D721Med (cell line): ENCODE measurements around the gene UNC80.

Experiments
- DNase-seq: peaks from one replicate; pipeline ENCODE4 v3.0.0; 2011; ENCODE audit warnings: low spot score; ENCODE audit not compliant: insufficient read length
- FAIRE-seq: peaks from 2 replicates; lab custom pipeline; 2011; peaks lifted over from hg19 to GRCh38; lab: Jason Lieb, UNC
- CTCF ChIP-seq: IDR thresholded peaks from 2 replicates; pipeline ENCODE4 v1.5.1; 2012; ENCODE audit warnings: mild to moderate bottlenecking, control low read depth; ENCODE audit not compliant: insufficient read depth; ENCODE audit errors: missing control alignments

Gene UNC80

GRCh38 chr2:209870067-209870466, 98.4 kb downstream of the UNC80 start:
- TF ChIP-seq CTCF: no peak
- peak; percentile 21 for FAIRE-seq
- no peak for DNase-seq

GRCh38 chr2:209872675-209873074, 101.0 kb downstream of the UNC80 start:
- DNase-seq (no peak), FAIRE-seq (no peak)

GRCh38 chr2:209875270-209875669, 103.6 kb downstream of the UNC80 start:
- FAIRE-seq (no peak), DNase-seq (no peak)
- no peak for TF ChIP-seq CTCF

More at GRCh38 chr2:209872675-209873074, 101.0 kb downstream of the UNC80 start:
- no peak for TF ChIP-seq CTCF

- FAIRE-seq (no peak), DNase-seq (no peak)
- no peak for TF ChIP-seq CTCF
Measured at GRCh38 chr2:209876211-209876610, 104.6 kb downstream of the UNC80 start.

GRCh38 chr2:209878701-209879100, 107.1 kb downstream of the UNC80 start:
- FAIRE-seq: no peak
- TF ChIP-seq CTCF: no peak
- DNase-seq: no peak

GRCh38 chr2:209900638-209901037, 129.0 kb downstream of the UNC80 start:
- FAIRE-seq (no peak), DNase-seq (no peak)
- no peak for TF ChIP-seq CTCF

GRCh38 chr2:209901172-209901571, 129.5 kb downstream of the UNC80 start:
- no peak for TF ChIP-seq CTCF
- FAIRE-seq: no peak
- DNase-seq: no peak
